H7 (cell line): ENCODE measurements around the gene RND3. TPM values are rescaled to one million over a fixed set of nuclear protein-coding genes. Genes with fewer than 3 reads are reported as not detected.

Experiments used
- DNase-seq: peaks from one replicate; pipeline ENCODE4 v3.0.0; 2012
- H3K27me3 ChIP-seq: 2 replicates; pipeline ENCODE4 v1.6.0; 2011; ENCODE audit warnings: mild to moderate bottlenecking, low read length; ENCODE audit not compliant: control insufficient read depth, insufficient read depth
- H3K36me3 ChIP-seq: replicated peaks from 2 replicates; pipeline ENCODE4 v1.5.1; 2011; ENCODE audit warnings: low read length; ENCODE audit not compliant: control insufficient read depth, insufficient read depth
- H3K4me3 ChIP-seq: 2 replicates; pipeline ENCODE4 v1.5.1; 2011; ENCODE audit warnings: low read depth, mild to moderate bottlenecking, control low read depth, low read length, moderate library complexity; ENCODE audit not compliant: insufficient read depth
- total RNA-seq: library from RNA; depleted of rRNA; stranded (reverse); fragments of >200 nt; shearing (Covaris generic); gene quantifications from 2 replicates; pipeline ENCODE4 v1.2.3, GENCODE V29; 2014; rRNA removed

RND3 gene
- 53.3 and 76.6 TPM in 2 replicates for total RNA-seq

GRCh38 chr2:150487537-150488429 is at the start of gene RND3:
Gene RND3, minus strand, starts transcription at chr2:150487667. Its CDS starts 250 bp downstream, at chr2:150487417.
- Histone ChIP-seq H3K4me3 (peak within 1 kb of the TSS; percentile 95), H3K36me3 (peaks cover 16% of the 10 kb centered on the region), H3K27me3 (no peaks in the 10 kb centered on the region)
- DNase-seq = peak; percentile 85

GRCh38 chr2:150535176-150535575 is 47.7 kb upstream of the RND3 start:
- H3K4me3 ChIP-seq = no peak overlapping the region
- no peaks in the 10 kb centered on the region for H3K36me3 ChIP-seq
- no peak for DNase-seq

DNA sequence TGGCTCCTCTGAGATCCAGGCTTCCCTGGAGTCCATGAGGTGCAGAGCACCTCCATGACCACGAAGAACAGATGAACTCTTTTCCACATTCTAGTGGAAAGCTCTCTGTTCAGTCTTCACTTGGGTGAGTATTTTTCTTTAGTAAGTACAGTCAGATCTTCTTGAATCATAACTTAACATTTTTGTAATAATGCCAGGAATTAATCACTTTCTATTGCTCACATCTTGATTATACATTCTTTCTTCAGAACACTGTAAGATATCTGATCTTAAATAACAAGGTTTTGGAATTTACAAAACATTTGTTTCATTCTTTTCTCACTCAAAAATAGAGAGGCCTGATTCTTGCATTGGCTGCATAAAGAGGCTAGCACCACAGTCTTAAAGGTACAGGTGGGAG is 45.4 kb upstream of the RND3 start:
- Histone ChIP-seq H3K27me3 (no peaks in the 10 kb centered on the region), H3K4me3 (no peak overlapping the region), H3K36me3 (no peaks in the 10 kb centered on the region)
- no peak for DNase-seq

More at GRCh38 chr2:150535176-150535575, 47.7 kb upstream of the RND3 start:
- no peaks in the 10 kb centered on the region for H3K27me3 ChIP-seq

GRCh38 chr2:150532020-150532419 is 44.6 kb upstream of the RND3 start:
- Histone ChIP-seq H3K27me3 (no peaks in the 10 kb centered on the region), H3K36me3 (no peaks in the 10 kb centered on the region), H3K4me3 (no peak overlapping the region)
- DNase-seq = no peak

DNA sequence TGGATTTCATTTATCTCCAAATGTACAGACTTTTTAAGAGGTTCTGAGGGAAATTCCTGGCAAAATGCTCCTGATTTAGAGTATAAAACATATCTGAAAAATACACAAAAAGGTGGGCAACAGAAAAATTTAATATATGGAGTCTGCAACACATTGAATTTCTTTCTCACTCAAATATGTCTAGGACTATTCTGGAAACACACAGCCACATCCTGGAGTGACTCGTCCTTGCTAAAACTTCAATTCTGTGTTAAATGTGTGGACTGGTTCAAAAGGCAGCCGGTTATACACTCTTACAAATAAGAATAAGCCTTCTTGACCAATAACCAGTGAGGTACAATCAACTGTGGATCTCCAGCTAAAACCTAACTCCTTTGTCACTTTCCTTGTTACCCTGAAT is 44.1 kb upstream of the RND3 start:
- DNase-seq = no peak
- no peaks in the 10 kb centered on the region for H3K27me3 ChIP-seq

DNA sequence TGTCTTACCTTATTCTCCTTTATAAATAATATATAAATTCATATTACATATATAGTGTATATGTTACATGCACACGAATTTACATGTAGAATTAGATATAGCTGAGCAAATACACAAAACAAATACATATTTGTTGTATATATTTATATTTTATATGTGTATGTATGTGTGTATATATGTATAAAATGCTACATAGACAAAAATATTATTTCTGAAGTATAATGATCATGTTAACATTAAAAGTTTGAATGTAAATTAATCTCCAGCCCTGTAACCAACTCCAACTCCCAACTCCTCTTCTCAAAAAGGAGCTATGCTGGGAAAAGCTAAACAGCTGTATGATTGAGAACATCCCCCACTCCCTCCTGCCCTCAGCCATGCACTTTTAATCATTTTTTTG is 42.7 kb upstream of the RND3 start:
- no peak overlapping the region for H3K4me3 ChIP-seq
- H3K27me3 ChIP-seq = no peaks in the 10 kb centered on the region
- DNase-seq = no peak
- H3K36me3 ChIP-seq = no peaks in the 10 kb centered on the region

More for the DNA sequence above, 44.1 kb upstream of the RND3 start:
- H3K36me3 ChIP-seq = no peaks in the 10 kb centered on the region
- no peak overlapping the region for H3K4me3 ChIP-seq

DNA sequence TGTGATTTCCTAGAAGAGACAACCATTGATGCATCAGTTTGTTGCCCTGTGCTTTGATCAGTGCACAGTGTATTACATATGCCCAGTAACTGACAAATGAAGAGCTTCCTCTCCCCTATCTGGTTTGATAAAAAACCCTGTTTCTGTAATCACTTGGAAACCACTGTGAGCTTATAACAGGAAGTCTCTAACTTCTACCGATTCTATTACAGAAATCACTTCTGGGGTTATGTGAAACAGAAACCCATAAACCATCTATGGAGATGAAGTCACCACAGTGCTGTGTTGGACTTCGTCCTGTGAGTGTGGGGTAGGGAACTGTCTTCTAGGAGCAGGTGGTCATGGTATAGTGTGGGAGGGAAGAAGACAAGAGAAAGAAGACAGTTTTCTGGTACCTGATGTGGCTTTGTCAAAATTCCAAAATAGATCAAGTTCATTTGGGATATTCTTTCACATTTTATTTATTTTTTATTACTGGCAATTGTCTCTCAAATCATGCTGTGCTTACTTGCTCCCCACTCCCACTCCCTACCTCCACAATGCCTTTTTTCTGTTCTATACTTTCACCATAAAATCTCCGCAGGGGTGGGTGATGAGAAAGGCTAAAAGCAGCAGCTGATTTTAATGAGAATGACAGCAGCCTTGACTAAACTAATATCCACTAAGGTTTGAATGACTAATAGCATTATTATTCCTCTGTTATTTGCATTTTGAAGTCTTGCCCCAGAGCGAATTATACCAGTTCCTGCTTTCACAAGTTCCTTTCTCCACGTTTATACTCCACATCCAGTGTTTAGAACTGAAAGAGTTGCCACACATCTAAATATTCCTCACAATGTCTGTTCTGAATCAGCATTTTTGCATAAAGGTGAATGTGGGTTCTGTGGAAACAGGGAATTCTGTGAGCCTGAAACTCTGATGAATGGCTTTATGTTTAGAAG is 41.7 kb upstream of the RND3 start:
- DNase-seq = peak; percentile 21
- H3K27me3 ChIP-seq = no peaks in the 10 kb centered on the region
- H3K36me3 ChIP-seq = no peaks in the 10 kb centered on the region
- no peak overlapping the region for H3K4me3 ChIP-seq

GRCh38 chr2:150526827-150527226 is 39.4 kb upstream of the RND3 start:
- no peak for DNase-seq
- no peaks in the 10 kb centered on the region for H3K27me3 ChIP-seq
- no peak overlapping the region for H3K4me3 ChIP-seq
- H3K36me3 ChIP-seq = no peaks in the 10 kb centered on the region

- DNase-seq = no peak
- Histone ChIP-seq H3K4me3 (no peak overlapping the region), H3K27me3 (no peaks in the 10 kb centered on the region), H3K36me3 (no peaks in the 10 kb centered on the region)
Measured at GRCh38 chr2:150526006-150526405, 38.5 kb upstream of the RND3 start.

GRCh38 chr2:150522269-150522668 is 34.8 kb upstream of the RND3 start:
- no peaks in the 10 kb centered on the region for H3K36me3 ChIP-seq
- H3K27me3 ChIP-seq = no peaks in the 10 kb centered on the region
- no peak overlapping the region for H3K4me3 ChIP-seq
- DNase-seq = no peak

- H3K4me3 ChIP-seq = no peak overlapping the region
- no peak for DNase-seq
- H3K36me3 ChIP-seq = no peaks in the 10 kb centered on the region
Measured at GRCh38 chr2:150520887-150521664, 33.6 kb upstream of the RND3 start.

GRCh38 chr2:150520033-150520432 is 32.6 kb upstream of the RND3 start:
- DNase-seq = no peak
- H3K4me3 ChIP-seq = no peak overlapping the region
- H3K27me3 ChIP-seq = no peaks in the 10 kb centered on the region
- H3K36me3 ChIP-seq = no peaks in the 10 kb centered on the region

More at GRCh38 chr2:150520887-150521664, 33.6 kb upstream of the RND3 start:
- no peaks in the 10 kb centered on the region for H3K27me3 ChIP-seq

GRCh38 chr2:150517951-150518680 is 30.6 kb upstream of the RND3 start:
- no peaks in the 10 kb centered on the region for H3K36me3 ChIP-seq
- no peak for DNase-seq
- H3K4me3 ChIP-seq = no peak overlapping the region
- no peaks in the 10 kb centered on the region for H3K27me3 ChIP-seq
